ENCODE data around the gene EDIL3. TPM values are rescaled to one million over a fixed set of nuclear protein-coding genes. Genes with fewer than 3 reads are reported as not detected.

EDIL3 gene
- total RNA-seq (2014; rRNA removed; shearing (Covaris generic)) (not detected in 2 replicates), total RNA-seq (2022) (not detected in 2 replicates), Bru-seq, nascent RNA (percentile 1 among the genes with signal in this experiment), BruChase-seq, experiment 1, labeled RNA remaining after a 6-hour chase (percentile 0 among the genes with signal in this experiment), BruChase-seq, experiment 2, labeled RNA remaining after a 2-hour chase (percentile 2 among the genes with signal in this experiment)
- long read RNA-seq, result 0 reads

GRCh38 chr5:84384604-84385575 is at the start of gene EDIL3:
TSS of gene EDIL3 (minus strand) at chr5:84384880. CDS start at chr5:84384374, 506 bp downstream.
- BruUV-seq (replicated peaks), result no TSS peak
- ChIA-PET POLR2A (no interaction called here), CTCF (ENCODE audit: unreplicated experiment) (no interaction called here)
- Histone ChIP-seq H3K9me2 (ENCODE audit: insufficient read depth, low read length) (no peaks in the 10 kb centered on the region), H3K79me2 (ENCODE audit: insufficient read depth, low read depth, low read length) (no peaks in the 10 kb centered on the region), H3K9me3 (ENCODE audit: low read length) (no peaks in the 10 kb centered on the region), H3K4me2 (ENCODE audit: low read length) (no peak within 1 kb of the TSS), H4K20me1 (ENCODE audit: insufficient read depth, low read length) (no peaks in the 10 kb centered on the region), H3K27ac (ENCODE audit: low read depth, low read length, poor library complexity, severe bottlenecking) (no peak within 1 kb of the TSS), H3K4me3 (ENCODE audit: low read depth, low read length, poor library complexity, severe bottlenecking) (no peak within 1 kb of the TSS), H2AFZ (ENCODE audit: low read length) (no peak within 1 kb of the TSS), H3K36me3 (ENCODE audit: insufficient read depth, low read length) (no peaks in the 10 kb centered on the region), H3K4me1 (ENCODE audit: insufficient read depth, low read length, poor library complexity, severe bottlenecking) (no peaks in the 10 kb centered on the region)
- no peak for DNase-seq (ENCODE audit: low spot score)
- TF ChIP-seq EZH2phosphoT487 (IDR thresholded peaks at IDR 0.05; ENCODE audit: borderline replicate concordance, low read depth, low read length) (no peak), CTCF (conservative IDR thresholded peaks at IDR 0.05; ENCODE audit: low read length) (no peak)
- intact Hi-C loops (cut with micrococcal nuclease; ENCODE audit: unreplicated experiment), result no loop called here

- Histone ChIP-seq H3K4me2 (ENCODE audit: low read length) (no peak overlapping the region), H3K4me1 (ENCODE audit: insufficient read depth, low read length, poor library complexity, severe bottlenecking) (no peaks in the 10 kb centered on the region), H3K9me2 (ENCODE audit: insufficient read depth, low read length) (no peaks in the 10 kb centered on the region), H3K4me3 (ENCODE audit: low read depth, low read length, poor library complexity, severe bottlenecking) (no peak overlapping the region), H3K9me3 (ENCODE audit: low read length) (no peaks in the 10 kb centered on the region), H4K20me1 (ENCODE audit: insufficient read depth, low read length) (no peaks in the 10 kb centered on the region), H2AFZ (ENCODE audit: low read length) (no peak overlapping the region), H3K36me3 (ENCODE audit: insufficient read depth, low read length) (no peaks in the 10 kb centered on the region), H3K27ac (ENCODE audit: low read depth, low read length, poor library complexity, severe bottlenecking) (no peak overlapping the region), H3K79me2 (ENCODE audit: insufficient read depth, low read depth, low read length) (no peaks in the 10 kb centered on the region)
- POLR2A ChIA-PET, result interaction anchor here (0.7 kb wide), 1 partner anchor 11 kb away, joined by 3 read pairs; no protein-coding TSS in a partner anchor
- CTCF ChIA-PET (ENCODE audit: unreplicated experiment), result no interaction called here
- BruUV-seq (replicated peaks), result no TSS peak
- intact Hi-C loops (cut with micrococcal nuclease; ENCODE audit: unreplicated experiment), result no loop called here
- TF ChIP-seq CTCF (conservative IDR thresholded peaks at IDR 0.05; ENCODE audit: low read length) (no peak), EZH2phosphoT487 (IDR thresholded peaks at IDR 0.05; ENCODE audit: borderline replicate concordance, low read depth, low read length) (no peak)
- DNase-seq (ENCODE audit: low spot score), result no peak
Observed at GRCh38 chr5:84433461-84433860, 48.8 kb upstream of the EDIL3 start.
